MM.1S (cell line): ENCODE measurements around the gene ZMYM3.

ENCODE experiments used
- EZH2 ChIP-seq: fragments of 300-600 bp; sonication (generic); optimal IDR thresholded peaks from 2 replicates; pipeline ENCODE3; 2017; ENCODE audit warnings: low read depth, mild to moderate bottlenecking, antibody characterized with exemption, low read length, mixed read lengths
- EZH2phosphoT487 ChIP-seq: fragments of 300-600 bp; sonication (generic); IDR thresholded peaks from 2 replicates; pipeline ENCODE4 v1.6.1; 2018; ENCODE audit warnings: antibody characterized with exemption, low read length
- TF ChIP-seq, protein P1 (sequence below): fragments of 300-600 bp; sonication (generic); IDR thresholded peaks from 2 replicates; pipeline ENCODE4 v1.5.1; 2016; ENCODE audit warnings: antibody characterized with exemption, low read length, mixed read lengths

DNA sequence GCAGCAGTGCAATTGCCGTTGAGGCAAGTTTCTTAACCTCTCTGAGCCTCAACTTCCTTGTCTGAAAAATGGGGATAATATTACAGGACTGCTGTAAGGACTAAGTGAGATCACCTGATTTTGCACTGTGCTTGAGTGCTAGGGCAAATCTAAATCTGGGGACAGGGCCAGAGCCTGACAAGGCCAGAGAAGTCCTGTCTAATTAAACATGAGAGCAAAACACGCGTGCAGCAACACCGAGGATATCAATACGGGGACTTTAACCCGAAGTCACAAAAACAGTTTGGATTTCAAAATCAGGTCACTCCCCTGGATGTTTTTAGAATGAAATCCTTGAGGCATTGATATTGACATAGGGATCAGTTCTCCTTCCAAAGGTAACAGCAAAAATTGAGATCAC is 36.6 kb downstream of the ZMYM3 start:
- TF ChIP-seq, protein P1, sequence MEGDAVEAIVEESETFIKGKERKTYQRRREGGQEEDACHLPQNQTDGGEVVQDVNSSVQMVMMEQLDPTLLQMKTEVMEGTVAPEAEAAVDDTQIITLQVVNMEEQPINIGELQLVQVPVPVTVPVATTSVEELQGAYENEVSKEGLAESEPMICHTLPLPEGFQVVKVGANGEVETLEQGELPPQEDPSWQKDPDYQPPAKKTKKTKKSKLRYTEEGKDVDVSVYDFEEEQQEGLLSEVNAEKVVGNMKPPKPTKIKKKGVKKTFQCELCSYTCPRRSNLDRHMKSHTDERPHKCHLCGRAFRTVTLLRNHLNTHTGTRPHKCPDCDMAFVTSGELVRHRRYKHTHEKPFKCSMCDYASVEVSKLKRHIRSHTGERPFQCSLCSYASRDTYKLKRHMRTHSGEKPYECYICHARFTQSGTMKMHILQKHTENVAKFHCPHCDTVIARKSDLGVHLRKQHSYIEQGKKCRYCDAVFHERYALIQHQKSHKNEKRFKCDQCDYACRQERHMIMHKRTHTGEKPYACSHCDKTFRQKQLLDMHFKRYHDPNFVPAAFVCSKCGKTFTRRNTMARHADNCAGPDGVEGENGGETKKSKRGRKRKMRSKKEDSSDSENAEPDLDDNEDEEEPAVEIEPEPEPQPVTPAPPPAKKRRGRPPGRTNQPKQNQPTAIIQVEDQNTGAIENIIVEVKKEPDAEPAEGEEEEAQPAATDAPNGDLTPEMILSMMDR = no peak
- TF ChIP-seq EZH2 (no peak), EZH2phosphoT487 (no peak)
